Natural killer cell (primary cell): ENCODE data around the gene OR10Z1. TPM values are rescaled to one million over a fixed set of nuclear protein-coding genes. Genes with fewer than 3 reads are reported as not detected.

Source experiments
- ATAC-seq, 3 donors: fragments of 150-1000 bp in 2 of 3; fragments of 200-7000 bp in 1 of 3; cut with Tn5 transposase; 1 replicate in 1 of 3; 2 replicates in 2 of 3; pipeline ENCODE4 v1.10.0; 2021; ENCODE audit warnings: mild to moderate bottlenecking in 2 of 3, moderate library complexity in 2 of 3
- DNase-seq, 2 donors: peaks; one replicate each; pipeline versions ENCODE4 v3.0.0 to v3.0.0-alpha.2; 2013 to 2021; ENCODE audit warnings: mixed read lengths in 1 of 2
- H3K27ac ChIP-seq: one replicate; pipeline ENCODE4 v1.5.1; 2013; ENCODE audit warnings: mild to moderate bottlenecking, low read length
- H3K27me3 ChIP-seq: one replicate; pipeline ENCODE4 v1.6.1; 2013; ENCODE audit warnings: low read length; ENCODE audit not compliant: control insufficient read depth, insufficient read depth
- H3K36me3 ChIP-seq: one replicate; pipeline ENCODE4 v1.6.1; 2013; ENCODE audit warnings: low read length; ENCODE audit not compliant: control insufficient read depth, insufficient read depth
- H3K4me1 ChIP-seq: one replicate; pipeline ENCODE4 v1.6.1; 2013; ENCODE audit warnings: low read length; ENCODE audit not compliant: control insufficient read depth, insufficient read depth
- H3K4me3 ChIP-seq: one replicate; pipeline ENCODE4 v1.5.1; 2013; ENCODE audit warnings: low read length
- H3K9me3 ChIP-seq: one replicate; pipeline ENCODE4 v1.6.1; 2013; ENCODE audit warnings: low read length; ENCODE audit not compliant: control insufficient read depth, insufficient read depth
- H3K27ac Mint-ChIP-seq, 2 donors: one replicate each; pipeline ENCODE4 v1.8.0; 2022; ENCODE audit warnings: mild to moderate bottlenecking in 2 of 2, mixed read lengths in 2 of 2, moderate library complexity in 1 of 2
- H3K27me3 Mint-ChIP-seq, 2 donors: one replicate each; pipeline ENCODE4 v1.8.0; 2022; ENCODE audit warnings: low read depth in 2 of 2, mixed read lengths in 2 of 2
- H3K36me3 Mint-ChIP-seq: one replicate; pipeline ENCODE4 v1.8.0; 2022; ENCODE audit warnings: mixed read lengths
- H3K4me1 Mint-ChIP-seq, 2 donors: one replicate each; pipeline ENCODE4 v1.8.0; 2022; ENCODE audit warnings: mixed read lengths in 2 of 2
- H3K4me3 Mint-ChIP-seq: one replicate; pipeline ENCODE4 v1.8.0; 2022; ENCODE audit warnings: mild to moderate bottlenecking, moderate library complexity, mixed read lengths
- H3K9me3 Mint-ChIP-seq, 2 donors: one replicate each; pipeline ENCODE4 v1.8.0; 2022; ENCODE audit warnings: mixed read lengths in 2 of 2
- CTCF ChIP-seq: fragments of 200-600 bp; IDR thresholded peaks from one replicate; pipeline ENCODE4 v1.8.0; 2022; ENCODE audit warnings: antibody characterized with exemption
- WGBS: methylation state at CpG from one replicate; pipeline ENCODE4 v1.1.7; 2013; ENCODE audit warnings: missing lambda C conversion rate; ENCODE audit not compliant: insufficient coverage; 5-methylcytosine and 5-hydroxymethylcytosine counted together
- intact Hi-C: fragments of 100-400 bp; cut with micrococcal nuclease; formaldehyde crosslinking; loops from one replicate; pipeline ENCODE4 v1.14.2; 2022
- total RNA-seq, 4 donors: library from RNA; stranded (reverse); fragments of 120-200 nt in 1 of 4; gene quantifications; one replicate each; pipeline versions ENCODE4 v1.2.3 to v1.2.4, GENCODE V29; 2013 to 2022

Gene OR10Z1
- total RNA-seq, 3 donors from 2014 or later (not counting 1 experiment from before 2014, with no cell fraction given), result not detected

- Histone ChIP-seq H3K4me1 (no peaks in the 10 kb centered on the region), H3K9me3 (no peaks in the 10 kb centered on the region), H3K27ac (no peak within 1 kb of the TSS), H3K4me3 (no peak within 1 kb of the TSS), H3K36me3 (no peaks in the 10 kb centered on the region), H3K27me3 (peaks cover 4% of the 10 kb centered on the region)
- Mint-ChIP-seq H3K36me3 (no peaks in the 10 kb centered on the region), H3K27me3 (peaks cover 17 to 58% of the 10 kb centered on the region in 2 donors), H3K9me3 (no peaks in the 10 kb centered on the region), H3K27ac (no peak within 1 kb of the TSS), H3K4me3 (no peak within 1 kb of the TSS), H3K4me1 (no peaks in the 10 kb centered on the region)
- DNase-seq (no peak), ATAC-seq (no peak)
- intact Hi-C loops, result no loop called here
- WGBS, result no CpG with 5 or more reads among the region's 1 CpG
- TF ChIP-seq CTCF, result no peak
Observed at GRCh38 chr1:158579733-158580132, 25.3 kb upstream of the OR10Z1 start, which contains the start of gene OR10X1. Gene OR10X1 (minus strand): TSS chr1:158579899. CDS start chr1:158579899, 0 bp downstream.

GRCh38 chr1:158583962-158584361 is 21.1 kb upstream of the OR10Z1 start:
- 86% methylated on average over 1 of the region's 4 CpGs for WGBS
- Mint-ChIP-seq H3K4me1 (no peaks in the 10 kb centered on the region), H3K27ac (no peak overlapping the region), H3K9me3 (peaks cover 5% of the 10 kb centered on the region in 2 donors), H3K4me3 (no peak overlapping the region), H3K27me3 (peaks cover 17 to 49% of the 10 kb centered on the region in 2 donors), H3K36me3 (peaks cover 7% of the 10 kb centered on the region)
- peaks cover 10% of the 10 kb centered on the region for H3K9me3 ChIP-seq
- H3K27ac ChIP-seq, result no peak overlapping the region
- ATAC-seq (no peak), DNase-seq (no peak)
- peaks cover 5% of the 10 kb centered on the region for H3K27me3 ChIP-seq
- no peak for TF ChIP-seq CTCF
- intact Hi-C loops, result no loop called here
- no peaks in the 10 kb centered on the region for H3K4me1 ChIP-seq
- no peak overlapping the region for H3K4me3 ChIP-seq
- no peaks in the 10 kb centered on the region for H3K36me3 ChIP-seq

GRCh38 chr1:158586942-158587341 is 18.1 kb upstream of the OR10Z1 start:
- H3K9me3 ChIP-seq, result peaks cover 10% of the 10 kb centered on the region
- ATAC-seq (no peak), DNase-seq (no peak)
- intact Hi-C loops, result no loop called here
- H3K36me3 ChIP-seq, result no peaks in the 10 kb centered on the region
- no peak overlapping the region for H3K4me3 Mint-ChIP-seq
- no peak for TF ChIP-seq CTCF
- no peaks in the 10 kb centered on the region for H3K4me1 Mint-ChIP-seq
- peaks cover 7% of the 10 kb centered on the region in 2 donors for H3K9me3 Mint-ChIP-seq
- no peak overlapping the region for H3K27ac ChIP-seq
- peaks cover 7% of the 10 kb centered on the region for H3K36me3 Mint-ChIP-seq
- no peaks in the 10 kb centered on the region for H3K4me1 ChIP-seq
- 95% methylated on average over 1 of the region's 1 CpG for WGBS
- H3K4me3 ChIP-seq, result no peak overlapping the region
- H3K27ac Mint-ChIP-seq, result no peak overlapping the region
- H3K27me3 Mint-ChIP-seq, result peaks cover 22 to 36% of the 10 kb centered on the region in 2 donors
- peaks cover 7% of the 10 kb centered on the region for H3K27me3 ChIP-seq

- ATAC-seq, result no peak
- H3K36me3 Mint-ChIP-seq, result peaks cover 6% of the 10 kb centered on the region
- Histone ChIP-seq H3K4me3 (no peak overlapping the region), H3K9me3 (peaks cover 12% of the 10 kb centered on the region), H3K27ac (no peak overlapping the region), H3K4me1 (no peaks in the 10 kb centered on the region), H3K36me3 (no peaks in the 10 kb centered on the region), H3K27me3 (peaks cover 3% of the 10 kb centered on the region)
- no peak for TF ChIP-seq CTCF
- peaks cover 14 to 24% of the 10 kb centered on the region in 2 donors for H3K27me3 Mint-ChIP-seq
- no peak overlapping the region for H3K4me3 Mint-ChIP-seq
- H3K9me3 Mint-ChIP-seq, result peaks cover 8 to 12% of the 10 kb centered on the region in 2 donors
- WGBS, result no CpG with 5 or more reads among the region's 2 CpGs
- no peak for DNase-seq
- H3K4me1 Mint-ChIP-seq, result peaks cover 10% of the 10 kb centered on the region in 2 donors
- intact Hi-C loops, result no loop called here
- no peak overlapping the region for H3K27ac Mint-ChIP-seq
Observed at GRCh38 chr1:158600735-158601134, 4.3 kb upstream of the OR10Z1 start.
